ENCODE measurements around the gene MACF1.

DNA sequence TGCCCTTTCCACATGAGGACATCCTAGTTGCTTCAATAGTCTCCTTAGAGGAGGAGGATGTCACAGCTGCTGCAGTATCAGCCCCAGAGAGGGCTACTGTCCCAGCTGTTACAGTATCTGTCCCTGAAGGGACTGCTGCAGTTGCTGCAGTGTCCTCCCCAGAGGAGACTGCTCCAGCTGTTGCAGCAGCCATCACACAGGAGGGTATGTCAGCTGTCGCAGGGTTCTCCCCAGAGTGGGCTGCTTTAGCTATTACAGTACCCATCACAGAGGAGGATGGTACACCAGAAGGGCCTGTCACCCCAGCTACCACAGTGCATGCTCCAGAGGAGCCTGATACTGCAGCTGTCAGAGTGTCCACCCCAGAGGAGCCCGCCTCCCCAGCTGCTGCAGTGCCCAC, 208.4 kb downstream of the MACF1 start:
- TF ChIP-seq, protein P1, sequence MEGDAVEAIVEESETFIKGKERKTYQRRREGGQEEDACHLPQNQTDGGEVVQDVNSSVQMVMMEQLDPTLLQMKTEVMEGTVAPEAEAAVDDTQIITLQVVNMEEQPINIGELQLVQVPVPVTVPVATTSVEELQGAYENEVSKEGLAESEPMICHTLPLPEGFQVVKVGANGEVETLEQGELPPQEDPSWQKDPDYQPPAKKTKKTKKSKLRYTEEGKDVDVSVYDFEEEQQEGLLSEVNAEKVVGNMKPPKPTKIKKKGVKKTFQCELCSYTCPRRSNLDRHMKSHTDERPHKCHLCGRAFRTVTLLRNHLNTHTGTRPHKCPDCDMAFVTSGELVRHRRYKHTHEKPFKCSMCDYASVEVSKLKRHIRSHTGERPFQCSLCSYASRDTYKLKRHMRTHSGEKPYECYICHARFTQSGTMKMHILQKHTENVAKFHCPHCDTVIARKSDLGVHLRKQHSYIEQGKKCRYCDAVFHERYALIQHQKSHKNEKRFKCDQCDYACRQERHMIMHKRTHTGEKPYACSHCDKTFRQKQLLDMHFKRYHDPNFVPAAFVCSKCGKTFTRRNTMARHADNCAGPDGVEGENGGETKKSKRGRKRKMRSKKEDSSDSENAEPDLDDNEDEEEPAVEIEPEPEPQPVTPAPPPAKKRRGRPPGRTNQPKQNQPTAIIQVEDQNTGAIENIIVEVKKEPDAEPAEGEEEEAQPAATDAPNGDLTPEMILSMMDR (conservative IDR thresholded peaks at IDR 0.05; ENCODE audit: low read depth, low read length), result no peak
- TF ChIP-seq EZH2 (IDR thresholded peaks at IDR 0.05; ENCODE audit: borderline replicate concordance, low read depth, low read length, poor library complexity, severe bottlenecking), result no peak

All from A673 (cell line).